AG09319 (cell line): ENCODE measurements around the gene ORC1.

Experiments used
- DNase-seq: peaks from one replicate; pipeline ENCODE4 v3.0.0-alpha.2; 2010; ENCODE audit warnings: low read depth; ENCODE audit errors: extremely low read depth
- CTCF ChIP-seq: IDR thresholded peaks from 2 replicates; pipeline ENCODE4 v1.5.1; 2011; ENCODE audit warnings: low read depth, mild to moderate bottlenecking, inconsistent platforms, low read length, moderate library complexity

The ORC1 gene

GRCh38 chr1:52416811-52417210, 12.6 kb upstream of the ORC1 start:
- DNase-seq, result no peak
- no peak for TF ChIP-seq CTCF

- no peak for DNase-seq
- TF ChIP-seq CTCF, result no peak
Observed at GRCh38 chr1:52414942-52415341, 10.7 kb upstream of the ORC1 start.

- TF ChIP-seq CTCF, result no peak
- no peak for DNase-seq
Observed at GRCh38 chr1:52413410-52413989, 9.3 kb upstream of the ORC1 start.

DNA sequence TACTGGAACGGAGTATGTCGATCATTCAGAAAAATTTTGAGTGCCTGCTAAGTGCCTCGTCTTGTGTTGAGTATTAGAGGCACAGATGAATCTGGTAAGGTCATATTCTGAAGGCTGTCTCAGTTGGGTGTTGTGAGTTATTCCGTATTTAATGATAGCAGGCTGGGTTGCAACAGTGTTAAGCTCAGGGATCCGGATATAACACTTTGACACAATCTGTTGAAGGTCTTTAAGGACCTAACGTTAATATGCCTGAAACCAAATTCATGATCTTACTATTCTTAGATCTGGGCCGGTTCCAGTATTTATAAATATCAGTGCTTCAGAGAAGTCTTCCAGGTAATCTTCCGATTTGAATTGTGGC, 734 bp upstream of the ORC1 start:
- TF ChIP-seq CTCF, result no peak
- no peak for DNase-seq

GRCh38 chr1:52403566-52404115, 582 bp downstream of the ORC1 start:
- TF ChIP-seq CTCF, result no peak
- DNase-seq, result peak; percentile 19

DNA sequence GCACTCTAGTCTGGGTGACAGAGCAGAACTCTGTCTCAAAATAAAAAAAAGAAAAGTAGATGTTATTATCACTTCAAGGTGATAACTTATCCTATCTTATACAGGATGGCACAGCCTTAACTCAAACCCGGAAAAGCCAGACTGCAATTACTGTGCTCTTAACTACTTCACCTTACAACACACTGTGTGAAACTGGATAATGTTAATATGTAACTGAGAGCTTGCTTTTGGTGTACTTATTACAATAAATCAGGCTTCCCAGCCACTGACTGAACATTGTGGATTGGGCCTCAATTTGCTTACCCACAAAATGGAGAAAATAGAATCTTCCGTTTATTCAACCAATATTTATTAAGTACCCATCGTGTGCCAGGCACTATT, 1.4 kb downstream of the ORC1 start:
- no peak for DNase-seq

DNA sequence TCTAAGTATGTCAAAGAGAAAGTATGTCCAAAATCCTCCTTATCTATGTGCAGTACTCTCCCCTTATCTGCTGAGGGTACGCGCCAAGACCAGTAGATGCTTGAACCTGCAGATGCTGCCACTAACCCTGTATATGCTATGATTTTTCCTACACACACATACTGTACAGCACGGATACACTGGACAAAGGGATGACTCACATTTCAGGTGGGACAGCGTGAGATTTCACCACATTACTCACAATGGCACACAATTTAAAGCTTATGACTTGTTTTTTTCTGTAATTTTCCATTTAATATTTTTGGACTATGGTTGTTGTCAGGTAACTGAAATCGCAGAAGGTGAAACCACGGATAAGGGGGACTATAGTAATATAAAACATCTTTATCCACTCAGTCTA, 4.1 kb downstream of the ORC1 start:
- DNase-seq, result no peak
- TF ChIP-seq CTCF, result no peak

More for the DNA sequence above, 1.4 kb downstream of the ORC1 start:
- TF ChIP-seq CTCF, result no peak
